G401 (cell line): Measurements from ENCODE around the gene SMU1. TPM values are rescaled to one million over a fixed set of nuclear protein-coding genes. Genes with fewer than 3 reads are reported as not detected.
"Not testable (repeated sequence)": the region's sequence is repeated elsewhere in the genome, so short reads cannot be mapped to it uniquely, and the experiment has no call there.

Experiments used
- DNase-seq: peaks from one replicate; pipeline ENCODE4 v3.0.0-alpha.2; 2015; ENCODE audit warnings: low spot score
- in situ Hi-C: cut with HindIII; loops from 2 replicates; pipeline ENCODE4 v1.10.0; 2016; ENCODE audit warnings: low sequenced_read_pairs, mixed read lengths
- total RNA-seq: library from RNA; depleted of rRNA; stranded (reverse); fragments of >200 nt; shearing (Covaris generic); gene quantifications from 2 replicates; pipeline ENCODE4 v1.2.3, GENCODE V29; 2014

SMU1 gene
- total RNA-seq, 1 experiment from 2014 or later = 49.4 TPM

DNA sequence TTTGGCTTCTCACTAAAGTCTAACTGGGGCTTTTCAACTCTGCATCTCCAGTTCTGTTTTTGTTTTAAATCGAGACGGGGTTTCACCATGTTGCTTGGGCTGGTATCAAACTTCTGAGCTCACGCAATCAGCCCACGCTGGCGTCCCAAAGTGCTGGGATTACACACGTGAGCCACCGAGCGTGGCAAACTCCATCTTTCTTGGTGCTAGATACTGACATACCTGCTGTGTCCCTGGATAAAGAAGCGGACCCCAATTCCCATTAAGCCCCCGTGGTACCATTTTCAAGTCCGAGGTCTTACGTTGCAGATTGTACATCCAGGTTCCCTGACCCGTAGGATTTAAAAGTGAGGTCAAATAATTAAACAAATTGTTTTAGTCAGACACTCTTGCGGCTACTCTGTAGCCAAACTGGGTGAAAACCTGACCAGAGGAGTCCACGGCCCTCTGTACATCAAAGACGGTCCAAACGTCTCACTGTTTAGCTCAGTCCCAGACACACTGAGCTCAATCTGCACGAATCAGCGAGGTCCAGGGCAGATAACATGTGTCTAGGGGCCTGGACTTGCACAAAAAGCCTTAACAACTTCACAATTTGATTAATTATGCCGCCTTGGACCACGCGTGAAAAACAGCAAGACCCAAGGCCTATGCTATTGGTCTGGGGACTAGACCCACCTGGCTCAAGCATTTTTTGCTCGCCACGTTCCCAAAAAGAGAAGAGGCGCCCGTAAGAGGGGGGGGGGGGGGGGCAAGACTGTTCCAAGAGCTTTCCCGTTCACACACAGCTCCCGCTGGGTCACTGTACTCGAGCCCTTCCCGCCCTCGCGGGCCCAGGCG lies 52.1 kb downstream of the SMU1 start:
- peak; percentile 59 for DNase-seq

GRCh38 chr9:33023661-33024060 lies 52.8 kb downstream of the SMU1 start:
- DNase-seq = no peak

More for the DNA sequence above, 52.1 kb downstream of the SMU1 start:
- in situ Hi-C loops = no loop called here

GRCh38 chr9:33022755-33023154 lies 53.7 kb downstream of the SMU1 start:
- DNase-seq = no peak
- in situ Hi-C loops = no loop called here

More at GRCh38 chr9:33023661-33024060, 52.8 kb downstream of the SMU1 start:
- in situ Hi-C loops = no loop called here

DNA sequence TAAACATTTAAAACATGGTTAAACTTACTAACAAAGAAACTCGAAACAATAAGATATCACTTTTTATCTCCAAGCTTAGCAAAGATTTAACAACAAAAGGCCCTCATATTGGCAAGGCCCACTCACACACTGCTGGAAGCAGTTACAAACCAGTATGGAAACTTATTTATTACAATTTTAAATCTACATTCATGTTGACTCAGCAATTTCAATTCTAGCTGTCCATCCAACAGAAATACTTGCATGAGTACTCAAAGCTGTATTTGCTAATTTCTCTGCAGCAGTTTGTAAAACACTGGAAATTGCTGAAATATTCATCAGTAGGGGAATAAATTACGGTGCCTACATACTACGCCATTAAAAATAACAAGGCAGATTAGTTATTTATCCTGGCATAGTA lies 54.2 kb downstream of the SMU1 start:
- DNase-seq = no peak
- in situ Hi-C loops = no loop called here

- in situ Hi-C loops = no loop called here
Observed at GRCh38 chr9:33019797-33020196, 56.7 kb downstream of the SMU1 start.

GRCh38 chr9:33017283-33018041 lies 59.0 kb downstream of the SMU1 start:
- in situ Hi-C loops = no loop called here
- DNase-seq = no peak

More at GRCh38 chr9:33019797-33020196, 56.7 kb downstream of the SMU1 start:
- DNase-seq = no peak

- in situ Hi-C loops = no loop called here
- DNase-seq = no peak
Observed at GRCh38 chr9:33014665-33015014, 61.8 kb downstream of the SMU1 start.

DNA sequence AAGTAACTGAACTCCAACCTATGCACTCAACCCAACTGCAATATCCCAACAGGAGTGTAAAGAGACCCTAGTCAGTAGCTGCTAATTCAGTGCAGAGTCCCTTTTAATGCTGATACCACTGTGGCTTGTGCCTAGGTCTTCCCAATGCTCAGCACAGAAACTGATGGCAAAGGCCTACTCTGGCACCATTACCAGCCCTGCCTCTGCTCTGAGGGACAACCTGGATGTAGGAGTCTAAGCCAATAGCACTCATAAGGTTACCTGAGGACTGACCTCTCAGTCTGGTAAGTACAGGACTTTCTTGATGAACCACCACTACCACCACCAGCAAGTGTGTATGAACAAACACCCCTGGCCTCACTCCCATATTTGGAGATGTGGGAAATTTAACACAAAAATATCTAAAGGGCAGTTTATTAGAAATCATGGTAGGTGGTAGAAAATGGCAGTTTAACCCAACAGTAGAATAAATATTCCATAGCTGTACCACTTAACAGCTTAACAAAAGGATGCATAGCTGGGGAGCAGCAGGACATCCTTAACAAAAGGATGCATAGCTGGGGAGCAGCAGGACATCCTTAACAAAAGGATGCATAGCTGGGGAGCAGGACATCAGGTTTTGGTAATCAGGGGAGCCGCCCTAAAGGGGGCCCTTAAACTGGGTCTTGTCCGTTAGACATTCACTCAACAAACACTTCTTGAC lies 62.4 kb downstream of the SMU1 start:
- in situ Hi-C loops = no loop called here
- DNase-seq = no peak

DNA sequence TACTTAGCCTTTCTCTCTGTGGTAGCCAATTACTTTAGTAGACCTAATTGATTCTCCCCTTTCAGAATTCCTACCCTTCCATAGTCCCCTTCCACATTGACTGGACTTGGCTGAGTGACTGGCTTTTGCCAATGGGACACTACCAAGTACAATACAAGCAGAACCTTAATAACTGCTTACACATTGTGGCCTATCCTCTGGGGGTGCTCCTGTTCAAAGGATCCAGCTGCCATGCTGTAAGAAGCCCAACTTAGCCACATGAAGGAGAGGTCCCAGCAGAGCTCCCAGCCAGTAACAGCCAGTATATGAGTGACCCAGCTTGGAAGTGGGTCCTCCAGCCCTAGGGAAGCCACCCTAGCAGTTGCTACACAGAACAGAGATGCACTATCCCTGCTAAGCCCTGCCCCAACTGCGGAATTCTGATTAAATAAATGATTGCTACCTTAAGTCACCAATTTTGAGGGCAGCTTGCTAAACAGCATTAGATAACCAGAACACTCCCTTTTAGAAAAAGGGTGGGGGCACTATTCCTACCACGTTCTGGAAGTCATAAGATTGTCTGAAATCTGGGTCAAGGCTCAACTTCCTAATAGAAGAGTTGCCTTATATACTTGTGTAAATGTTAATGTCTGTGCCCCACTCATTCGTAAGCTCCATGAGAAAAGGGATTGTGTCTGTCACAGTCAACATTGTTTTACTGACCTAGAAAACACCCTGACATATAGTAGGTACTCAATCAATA lies 64.0 kb downstream of the SMU1 start:
- no peak for DNase-seq
- in situ Hi-C loops = no loop called here

GRCh38 chr9:33011831-33012230 lies 64.6 kb downstream of the SMU1 start:
- in situ Hi-C loops = no loop called here
- DNase-seq = no peak

DNA sequence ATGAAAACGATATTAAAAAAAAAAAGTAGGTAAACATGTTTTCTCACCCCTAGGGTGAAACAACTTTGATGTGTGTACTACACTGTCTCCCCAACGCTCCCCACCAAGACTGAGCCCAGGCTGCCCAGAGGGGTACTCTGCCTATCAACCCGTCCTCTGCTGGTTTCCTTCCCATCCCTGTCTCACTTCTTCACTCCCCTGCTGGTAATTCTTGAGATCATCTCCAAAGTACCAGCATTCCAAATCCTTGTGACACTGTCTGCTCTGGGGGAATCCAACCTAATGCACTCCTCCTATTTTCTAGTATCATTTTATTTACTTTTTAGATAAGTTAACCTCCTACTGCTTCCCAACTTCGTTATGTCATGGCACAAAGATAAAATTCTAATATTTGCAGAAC lies 68.7 kb downstream of the SMU1 start:
- in situ Hi-C loops = no loop called here
- no peak for DNase-seq

- in situ Hi-C loops, DNase-seq: not testable (repeated sequence)
Observed at GRCh38 chr9:33005335-33005734, 71.1 kb downstream of the SMU1 start.

DNA sequence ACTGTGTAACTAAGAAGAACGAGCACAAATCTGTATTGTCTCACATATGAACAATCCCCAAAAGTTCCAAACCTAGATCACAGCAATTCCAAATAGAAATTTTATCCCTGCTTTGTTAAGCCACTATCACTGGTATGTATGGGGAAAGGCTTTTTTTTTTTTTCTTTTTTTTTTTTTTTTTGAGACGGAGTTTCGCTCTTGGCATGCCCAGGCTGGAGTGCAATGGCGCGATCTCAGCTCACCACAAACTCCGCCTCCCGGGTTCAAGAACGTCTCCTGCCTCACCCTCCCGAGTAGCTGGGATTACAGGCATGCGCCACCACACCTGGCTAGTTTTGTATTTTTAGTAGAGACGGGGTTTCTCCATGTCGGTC lies 75.8 kb downstream of the SMU1 start:
- in situ Hi-C loops, DNase-seq: not testable (repeated sequence)

DNA sequence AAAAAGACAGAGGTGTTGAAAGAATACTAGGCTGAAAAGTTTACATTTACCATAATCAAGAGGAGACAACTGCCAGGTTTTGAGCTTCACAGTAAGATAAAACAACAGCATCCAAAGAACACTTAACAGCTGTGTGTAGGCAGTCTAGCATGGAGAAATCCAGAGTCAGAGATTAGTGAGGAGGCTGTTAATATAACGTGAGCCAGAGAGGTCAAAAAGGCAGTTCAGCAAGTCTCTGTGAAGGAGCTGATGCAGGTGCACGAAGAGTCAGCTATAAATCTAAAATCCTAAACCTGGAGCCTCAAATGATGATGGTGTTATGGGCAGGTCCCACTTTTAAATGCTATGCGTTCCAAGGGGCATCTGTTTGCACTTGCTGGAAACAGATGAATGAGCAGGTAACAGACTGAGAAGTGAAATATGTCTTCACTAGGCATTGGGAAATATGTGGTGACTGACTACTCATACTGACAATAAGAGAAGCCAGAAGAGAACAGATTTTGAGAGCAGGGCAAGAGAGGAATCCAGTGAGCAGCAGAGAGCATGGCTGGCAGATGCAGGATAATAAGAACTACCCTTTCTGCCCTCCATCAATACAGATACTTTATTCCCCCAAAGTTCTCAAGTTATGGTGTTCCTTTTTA lies 83.8 kb downstream of the SMU1 start:
- in situ Hi-C loops = no loop called here
- no peak for DNase-seq

DNA sequence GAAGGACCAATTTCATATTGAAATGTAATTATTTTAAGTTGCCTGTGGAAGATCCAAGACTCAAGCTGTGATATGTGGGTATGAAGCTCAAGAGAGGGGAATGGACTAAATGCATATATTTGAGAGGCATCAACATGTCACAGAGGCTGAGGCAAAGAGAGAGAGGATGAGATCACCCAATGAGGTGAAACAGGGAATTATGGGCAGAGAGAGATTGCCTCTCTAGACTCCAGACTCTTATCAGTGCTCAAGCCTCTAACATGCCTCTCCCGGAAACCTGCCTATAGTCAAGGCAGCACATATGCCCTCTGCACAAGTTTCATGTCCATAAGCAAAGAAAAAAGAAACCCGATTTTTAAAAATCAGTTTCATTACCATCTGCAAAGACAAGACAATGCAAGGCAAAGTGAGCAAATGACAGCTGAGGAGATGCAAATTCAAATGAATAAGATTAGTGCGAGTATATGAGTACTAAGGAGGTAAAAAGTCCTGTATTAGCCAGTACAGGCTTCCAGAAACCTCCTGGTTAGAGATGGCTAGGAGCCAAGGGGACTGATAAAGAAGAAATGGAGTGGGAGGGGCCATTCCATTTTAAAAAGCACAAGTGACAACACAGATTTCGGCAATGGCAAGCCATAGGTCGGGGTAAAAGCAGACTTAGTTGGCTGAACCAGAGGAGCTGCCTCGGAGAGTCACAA lies 84.4 kb downstream of the SMU1 start:
- DNase-seq = no peak
- in situ Hi-C loops = no loop called here
